ENCODE measurements around the gene CEMIP. TPM values are rescaled to one million over a fixed set of nuclear protein-coding genes. Genes with fewer than 3 reads are reported as not detected.

CEMIP gene
- polyA plus RNA-seq, 2 of the 4 experiments (the other 2 are of a cell fraction), result 0.54 to 0.84 TPM

GRCh38 chr15:80992441-80992840 is 213.3 kb downstream of the CEMIP start:
- TF ChIP-seq HES2 (IDR thresholded peaks at IDR 0.05) (no peak), BHLHE40 (IDR thresholded peaks at IDR 0.05; ENCODE audit: low read depth, low read length) (no peak), SREBF2 (IDR thresholded peaks at IDR 0.05) (no peak), JUN (IDR thresholded peaks at IDR 0.05) (no peak), ELK1 (IDR thresholded peaks at IDR 0.05; ENCODE audit: low read depth, low read length) (no peak), ZSCAN20 (CRISPR knock-in tag; IDR thresholded peaks at IDR 0.05) (no peak), TP53 (CRISPR knock-in tag; IDR thresholded peaks at IDR 0.05) (no peak), NR3C1 (IDR thresholded peaks at IDR 0.05) (no peak), FOSL2 (IDR thresholded peaks at IDR 0.05) (no peak), FOSL2 (CRISPR knock-in tag; IDR thresholded peaks at IDR 0.05) (no peak), CEBPB (IDR thresholded peaks at IDR 0.05) (no peak), HDAC2 (IDR thresholded peaks at IDR 0.05) (no peak), EP300 (IDR thresholded peaks at IDR 0.05) (no peak), PHF8 (IDR thresholded peaks at IDR 0.05; ENCODE audit: borderline replicate concordance, low read depth) (no peak), MYC (IDR thresholded peaks at IDR 0.05; ENCODE audit: borderline replicate concordance, low read length) (no peak), RCOR1 (IDR thresholded peaks at IDR 0.05; ENCODE audit: low read depth, low read length) (no peak), REST (IDR thresholded peaks at IDR 0.05) (no peak)
- H3K9me3 ChIP-seq, result no peaks in the 10 kb centered on the region
- CTCF ChIA-PET, result interaction anchor here (1.0 to 1.2 kb wide), 2 partner anchors 23 to 213 kb away, joined by 3 to 5 read pairs; partner anchors contain the start of gene CEMIP
- no peak overlapping the region for H3K4me3 ChIP-seq
- POLR2A ChIA-PET, result no interaction called here
- no peak overlapping the region for H3K27ac ChIP-seq
- DNase-seq (ENCODE audit: low read depth in 1 of 2, low spot score in 1 of 2), result no peak
- no peak overlapping the region for H3K4me2 ChIP-seq
- WGBS (ENCODE audit: missing lambda C conversion rate), result 100% methylated on average over 1 of the region's 1 CpG
- ATAC-seq, result no peak
- FAIRE-seq, result no peak
- peaks cover 18% of the 10 kb centered on the region; the same call in 2 of the 3 replicates for H3K4me1 ChIP-seq

- CTCF ChIA-PET, result no interaction called here
- no peak for TF ChIP-seq HOXA7 (CRISPR knock-in tag; IDR thresholded peaks at IDR 0.05)
- TF ChIP-seq ZSCAN20 (CRISPR knock-in tag; IDR thresholded peaks at IDR 0.05), result no peak
- TF ChIP-seq CTCF (IDR thresholded peaks at IDR 0.05), result peak; percentile 28
- TF ChIP-seq HMGXB4 (CRISPR knock-in tag; IDR thresholded peaks at IDR 0.05; ENCODE audit: borderline replicate concordance), result no peak
- TF ChIP-seq FOSL2 (IDR thresholded peaks at IDR 0.05), result no peak
- no peak for TF ChIP-seq FOSL2 (CRISPR knock-in tag; IDR thresholded peaks at IDR 0.05)
- peak in 1 of 2 experiments; percentile 38; a peak in 2 of 5 replicates for TF ChIP-seq RAD21 (conservative IDR thresholded peaks at IDR 0.05 in 1 of 2, IDR thresholded peaks at IDR 0.05 in 1 of 2)
- TF ChIP-seq POLR2AphosphoS2 (conservative IDR thresholded peaks at IDR 0.05; ENCODE audit: low read length), result no peak
- no peak for TF ChIP-seq SREBF2 (IDR thresholded peaks at IDR 0.05)
- TF ChIP-seq CHD4 (IDR thresholded peaks at IDR 0.05; ENCODE audit: borderline replicate concordance), result no peak
- no peak for TF ChIP-seq EHMT2 (IDR thresholded peaks at IDR 0.05; ENCODE audit: low read depth)
- no peak for TF ChIP-seq PHF8 (IDR thresholded peaks at IDR 0.05; ENCODE audit: borderline replicate concordance, low read depth)
- TF ChIP-seq FOXS1 (CRISPR knock-in tag; IDR thresholded peaks at IDR 0.05), result no peak
- POLR2A ChIA-PET, result no interaction called here
These were observed 217.1 kb downstream of the CEMIP start for GRCh38 chr15:80996247-80996646.

More at GRCh38 chr15:80996247-80996646, 217.1 kb downstream of the CEMIP start:
- WGBS (ENCODE audit: missing lambda C conversion rate), result 87% methylated on average over 1 of the region's 1 CpG
- FAIRE-seq, result no peak
- ATAC-seq, result no peak
- H3K4me1 ChIP-seq, result peaks cover 7% of the 10 kb centered on the region
- no peak overlapping the region for H3K27ac ChIP-seq
- H3K4me3 ChIP-seq, result no peak overlapping the region
- DNase-seq (ENCODE audit: low read depth in 1 of 2, low spot score in 1 of 2), result peak in 1 of 2 experiments; percentile 58
- no peak overlapping the region for H3K4me2 ChIP-seq
- H3K9me3 ChIP-seq, result no peaks in the 10 kb centered on the region
